GM18511 (cell line): ENCODE measurements around the gene GATB.

ENCODE experiments used
- ATAC-seq: cut with Tn5 transposase; IDR thresholded peaks from one replicate; pipeline ENCODE4 v1.9.1; 2021; ENCODE audit warnings: mild to moderate bottlenecking, moderate library complexity; ENCODE audit not compliant: unreplicated experiment

GATB gene

DNA sequence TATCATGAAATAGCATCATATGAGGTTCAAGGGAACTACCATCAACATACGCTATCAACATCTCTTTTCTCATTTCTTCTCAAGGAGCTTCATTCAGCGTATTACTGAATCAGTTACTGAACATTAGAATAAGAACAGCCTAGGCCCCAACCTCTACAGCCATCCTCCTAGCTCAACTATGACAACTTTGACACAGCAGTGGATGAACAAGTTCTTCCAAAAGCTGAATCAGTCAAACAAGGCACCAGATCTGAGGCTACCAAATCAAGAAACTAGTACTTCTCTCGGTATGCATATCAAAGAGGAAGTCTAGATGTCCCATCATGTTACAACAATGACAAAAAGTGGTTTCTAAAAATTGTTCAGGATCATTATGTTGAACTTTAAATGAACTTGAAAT, 57.4 kb downstream of the GATB start:
- ATAC-seq = no peak

DNA sequence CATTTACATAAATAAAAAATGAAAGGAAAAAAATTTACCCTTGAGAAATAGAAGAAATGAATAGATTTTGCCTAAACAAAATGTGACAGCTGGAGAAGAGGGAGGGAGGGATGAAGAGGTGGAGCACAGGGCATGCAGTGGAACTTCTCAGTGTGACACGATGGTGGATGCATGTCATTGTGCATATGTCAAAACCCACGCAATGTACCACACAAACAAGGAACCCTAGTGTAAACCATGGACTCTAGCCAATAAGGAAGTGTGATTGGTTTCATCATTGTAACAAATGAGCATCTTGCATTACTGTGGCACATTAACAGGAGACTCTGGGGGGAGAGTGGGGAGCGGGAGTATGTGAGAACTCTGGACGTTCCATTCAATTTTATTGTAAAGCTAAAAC, 58.6 kb downstream of the GATB start:
- ATAC-seq = no peak

DNA sequence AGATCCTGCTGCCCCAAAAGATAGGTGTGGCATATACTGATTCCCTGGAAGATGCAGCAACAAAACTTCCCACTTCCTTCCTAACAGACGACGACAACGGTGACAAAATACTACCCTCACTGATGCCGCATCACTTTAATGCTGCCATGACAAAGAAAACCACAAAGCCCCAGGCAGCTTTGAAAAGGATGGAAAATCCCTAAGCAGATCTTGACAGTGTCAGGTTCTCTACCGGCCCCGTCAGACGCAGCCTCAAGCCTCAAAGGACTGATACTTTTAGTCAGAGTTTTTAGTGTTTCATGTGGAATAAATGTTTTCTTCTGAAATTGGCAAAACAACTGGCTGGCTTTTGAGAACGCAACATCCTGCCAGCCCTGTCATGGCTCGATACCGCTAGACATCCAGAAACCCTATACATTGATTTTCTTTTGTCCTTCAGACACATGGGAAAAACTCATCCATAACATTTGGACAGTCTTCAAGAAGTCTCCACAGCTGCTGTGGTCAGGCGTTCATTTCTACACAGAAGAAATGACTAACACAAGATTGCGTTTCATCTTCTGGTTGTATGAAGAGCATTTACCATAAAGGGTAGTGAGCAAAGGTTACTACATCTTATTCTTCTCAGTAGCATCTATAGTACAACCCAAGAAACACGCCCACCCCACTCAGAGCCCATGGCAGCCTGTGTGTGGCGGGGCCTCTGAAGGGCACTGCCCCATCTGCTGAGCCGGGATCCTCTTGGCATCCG, 60.1 kb downstream of the GATB start:
- ATAC-seq = no peak

DNA sequence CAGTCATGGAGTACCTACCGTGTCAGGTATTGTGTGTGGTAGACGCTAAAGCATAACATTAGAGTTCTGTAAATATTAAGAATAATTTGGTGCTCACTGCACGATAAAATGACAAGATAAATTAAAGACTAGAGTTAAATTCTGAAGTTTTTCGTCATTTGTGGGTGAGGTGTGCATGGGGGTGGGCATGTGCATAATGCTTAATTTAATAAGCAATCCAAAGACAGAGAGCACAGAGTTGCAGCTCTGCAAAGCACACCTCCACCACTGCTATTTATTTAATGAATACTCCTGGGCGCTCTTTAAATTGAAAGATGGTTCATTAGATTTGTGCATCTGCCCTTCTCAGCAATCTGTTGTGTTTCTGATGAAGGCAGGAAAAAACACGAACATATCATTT, 62.6 kb downstream of the GATB start:
- ATAC-seq = no peak

DNA sequence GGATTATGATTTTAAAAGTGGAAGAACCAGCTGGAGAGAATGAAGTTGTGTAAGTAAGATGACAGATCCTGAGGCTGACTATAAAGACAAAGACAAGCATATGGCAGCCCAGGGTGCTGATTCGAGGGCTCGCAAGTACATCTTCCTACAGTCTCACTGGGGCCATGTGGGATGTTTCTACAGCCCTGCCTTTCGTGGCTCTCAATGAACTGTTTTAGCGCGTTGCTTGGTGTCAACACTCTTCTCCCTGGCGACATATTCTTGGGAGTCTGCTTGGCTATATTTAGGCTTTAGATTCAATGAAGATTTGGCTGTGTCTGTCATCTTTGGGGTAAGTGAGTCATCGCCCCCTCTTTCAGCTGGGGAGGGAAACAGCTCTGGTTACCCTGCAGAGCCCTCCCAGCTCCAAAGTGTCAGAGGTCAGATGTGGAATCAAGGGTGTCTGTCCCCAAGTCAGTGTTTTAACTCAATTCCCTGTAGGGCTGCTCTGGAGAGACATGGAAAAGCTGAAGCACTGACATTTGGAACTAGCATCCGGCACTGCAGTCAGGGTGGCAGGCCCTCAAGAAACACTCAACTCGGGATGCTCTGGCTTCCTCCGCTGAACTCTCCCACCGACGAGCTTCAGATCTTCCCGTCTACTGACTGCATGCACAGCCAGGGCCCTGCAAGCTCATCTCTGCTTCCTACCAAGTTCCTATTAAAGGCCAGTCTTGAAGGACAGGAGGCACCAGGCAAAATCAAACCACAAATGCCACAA, 65.7 kb downstream of the GATB start:
- ATAC-seq = no peak

DNA sequence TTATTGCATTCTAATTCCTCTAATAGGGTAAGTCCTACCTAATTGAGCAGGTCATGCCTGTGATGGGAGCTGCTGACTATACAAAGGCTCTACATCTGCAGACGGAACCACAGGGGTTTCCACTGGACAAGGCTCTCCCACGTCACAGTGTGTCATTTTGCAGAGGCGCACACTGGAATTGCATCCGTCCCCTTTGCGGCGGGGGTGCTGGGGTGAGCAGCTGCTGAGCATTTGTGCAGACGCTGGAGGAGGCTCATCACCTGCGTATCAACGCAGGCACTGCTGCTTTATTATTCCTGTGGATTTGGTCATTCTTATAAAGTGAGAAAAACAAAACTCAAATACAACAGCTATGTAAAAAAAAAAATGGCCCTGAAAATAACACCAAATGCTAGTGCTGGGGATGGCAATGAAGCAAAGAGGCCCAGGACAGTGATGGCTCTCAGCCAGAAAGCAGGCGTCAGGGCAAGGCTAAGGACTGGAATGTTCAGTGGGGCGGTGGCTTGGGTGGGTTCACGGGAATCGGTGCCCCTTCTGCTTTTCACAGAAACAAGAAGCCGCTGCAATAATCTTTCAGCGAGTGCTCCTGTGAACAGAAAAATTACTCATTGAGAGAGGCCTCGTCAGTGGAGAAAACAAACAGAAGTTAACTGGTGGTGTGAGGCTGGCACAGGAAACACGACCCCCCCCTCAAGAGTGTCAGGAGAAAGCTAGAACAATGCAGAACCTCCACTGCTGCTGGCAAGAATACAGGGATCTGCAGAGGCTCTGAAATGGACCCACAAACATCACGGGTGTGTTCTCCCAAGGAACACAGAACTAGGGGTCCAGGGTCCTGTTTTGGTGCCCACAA, 67.8 kb downstream of the GATB start:
- ATAC-seq = no peak

DNA sequence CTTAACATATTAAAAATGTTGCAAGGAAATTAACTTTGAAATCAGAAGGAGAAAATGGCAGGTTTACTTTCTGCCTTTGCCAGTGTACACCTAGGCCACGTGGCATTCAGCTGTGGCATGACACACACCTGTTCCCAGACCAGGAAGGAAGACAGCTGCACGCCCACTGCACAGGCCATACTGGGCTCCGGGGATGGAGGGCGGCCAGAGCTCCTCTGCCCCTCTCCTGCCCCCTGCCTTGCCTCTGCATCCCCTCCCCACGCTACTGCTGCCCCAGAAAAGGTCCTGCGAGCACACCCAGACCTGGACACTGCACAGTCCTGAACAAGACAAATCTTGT, 68.4 kb downstream of the GATB start:
- ATAC-seq = no peak

DNA sequence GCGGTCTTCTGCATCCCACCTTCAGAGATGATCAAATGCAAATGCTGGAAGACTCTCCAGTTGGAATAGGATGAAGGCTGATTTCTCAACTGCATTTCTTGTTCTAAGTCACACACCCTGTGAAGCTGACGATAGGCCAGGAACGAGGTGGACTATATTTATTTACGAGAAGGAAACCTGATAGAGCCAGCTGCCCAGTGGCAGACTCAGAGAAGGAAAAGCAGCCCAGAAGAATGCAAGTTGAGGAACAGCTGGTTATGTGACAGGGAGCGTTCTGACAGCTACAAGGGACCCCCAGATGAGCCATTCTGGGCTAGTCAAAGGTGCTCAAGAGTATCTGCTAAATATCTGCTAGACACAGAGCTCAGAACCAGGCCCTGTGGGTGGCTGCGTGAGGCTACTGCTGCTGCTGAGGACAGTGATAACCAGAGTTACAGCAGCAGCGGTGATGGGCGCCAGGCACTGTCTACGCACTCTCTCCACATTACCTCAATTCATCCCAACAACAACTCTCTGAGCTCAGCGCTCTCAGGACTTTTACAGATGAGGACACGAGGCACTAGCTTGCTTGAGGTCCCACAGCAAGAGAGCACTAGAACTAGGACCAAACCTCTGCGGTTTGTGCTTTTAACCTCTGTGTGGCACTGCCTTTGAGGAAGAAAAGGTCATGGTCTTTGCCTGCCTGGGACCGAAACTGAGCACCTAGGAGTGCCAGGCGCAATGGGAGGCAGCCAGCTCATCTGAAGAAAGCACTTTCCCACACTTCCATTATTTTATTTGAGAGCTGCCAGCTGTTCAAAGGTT, 69.0 kb downstream of the GATB start:
- no peak for ATAC-seq

DNA sequence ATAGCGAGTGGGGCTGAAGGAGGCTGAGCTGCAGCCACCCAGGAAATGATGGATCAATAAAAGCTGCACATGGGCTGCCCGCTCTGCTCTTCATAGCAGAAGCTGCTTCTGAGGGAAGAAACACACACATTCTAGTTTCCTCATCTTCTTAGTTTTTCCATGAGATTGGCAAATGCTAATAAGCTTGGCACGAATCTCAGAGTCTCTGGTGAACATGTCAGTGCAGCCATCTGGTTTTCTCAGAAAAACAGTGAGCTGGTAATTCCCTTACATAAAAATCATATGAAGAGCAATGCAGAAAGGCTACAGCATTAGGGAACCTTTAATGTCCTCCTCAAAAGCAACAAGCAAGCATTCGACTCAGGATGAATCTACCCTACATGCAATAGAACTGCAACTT, 69.9 kb downstream of the GATB start:
- ATAC-seq = no peak

DNA sequence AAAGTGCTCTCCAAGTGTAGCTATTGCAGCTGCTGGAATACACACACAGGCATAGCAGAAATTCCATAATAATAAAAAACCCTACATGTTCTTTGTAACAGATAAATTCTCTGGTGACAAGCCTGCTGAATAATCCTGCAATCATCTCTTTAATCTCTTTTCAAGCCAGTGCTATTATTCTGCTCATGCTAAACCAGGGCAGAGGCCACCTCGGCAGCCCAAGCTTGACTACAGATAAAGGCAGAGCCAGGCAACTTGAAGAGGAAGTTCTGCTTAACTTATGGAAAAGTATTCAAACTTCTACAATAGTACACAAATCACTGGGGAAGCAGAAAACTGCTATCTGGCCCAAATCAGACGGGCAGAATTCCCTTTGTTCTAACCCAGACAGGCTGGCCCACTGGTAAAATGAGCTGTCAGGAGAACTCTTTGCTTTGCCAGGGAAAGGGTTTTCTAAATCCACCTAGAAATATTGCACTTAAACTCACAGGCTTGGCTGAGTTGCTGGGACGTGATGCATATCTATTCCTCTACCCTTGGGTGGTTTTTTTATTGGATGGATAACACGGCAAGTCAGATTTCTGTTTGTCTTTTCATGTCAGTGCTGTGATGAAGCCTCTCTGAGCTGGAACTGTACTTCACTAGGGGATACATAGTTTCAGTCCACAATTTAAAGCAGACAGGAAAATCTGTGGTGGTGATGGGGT, 70.5 kb downstream of the GATB start:
- ATAC-seq = no peak

DNA sequence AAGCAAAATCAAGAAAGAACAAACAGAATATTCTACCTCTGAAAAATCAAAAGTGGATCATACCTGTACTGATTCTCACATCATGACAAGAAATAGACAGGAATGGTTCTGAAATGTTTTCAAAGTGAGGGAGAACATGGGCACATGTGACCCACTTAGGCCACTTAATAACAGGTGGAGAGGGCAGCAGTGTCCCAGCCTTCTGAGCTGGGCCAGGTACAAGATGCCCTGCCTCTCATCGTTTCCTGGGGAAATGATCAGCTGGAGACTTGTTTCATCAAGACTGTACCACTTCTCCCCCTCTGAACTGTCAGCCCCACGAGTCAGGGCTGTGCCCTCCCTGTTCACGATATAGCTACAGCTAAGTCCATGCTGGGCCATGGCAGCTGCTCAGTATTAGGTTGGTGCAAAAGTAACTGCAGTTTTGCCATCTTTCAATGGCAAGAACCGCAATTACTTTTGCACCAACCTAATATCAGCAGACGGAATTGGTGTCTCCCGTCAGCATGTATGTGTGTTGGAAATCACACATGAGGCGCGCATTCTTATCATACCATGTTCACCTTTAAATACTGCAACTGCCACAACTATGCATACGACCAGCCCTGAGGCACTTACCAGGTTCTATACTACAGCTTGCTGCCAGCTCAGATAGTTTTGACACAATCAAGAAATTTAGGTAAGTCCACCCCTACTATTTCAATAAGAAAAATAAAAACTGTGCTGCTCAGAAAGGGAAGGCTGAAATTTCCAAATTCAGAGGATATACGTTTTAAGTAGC, 71.4 kb downstream of the GATB start:
- ATAC-seq = no peak

DNA sequence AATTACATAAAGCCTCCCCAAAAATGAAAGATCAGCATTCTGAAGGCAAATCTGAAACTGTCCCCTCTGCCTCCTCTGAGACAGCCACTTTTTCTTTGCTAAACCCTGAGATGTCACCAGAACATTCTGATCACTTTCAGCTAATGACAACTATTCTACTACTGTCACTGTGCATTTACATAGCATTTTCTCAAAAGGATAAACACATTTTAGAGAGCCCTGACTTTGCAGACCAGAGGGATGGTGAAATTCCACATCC, 72.1 kb downstream of the GATB start:
- no peak for ATAC-seq

DNA sequence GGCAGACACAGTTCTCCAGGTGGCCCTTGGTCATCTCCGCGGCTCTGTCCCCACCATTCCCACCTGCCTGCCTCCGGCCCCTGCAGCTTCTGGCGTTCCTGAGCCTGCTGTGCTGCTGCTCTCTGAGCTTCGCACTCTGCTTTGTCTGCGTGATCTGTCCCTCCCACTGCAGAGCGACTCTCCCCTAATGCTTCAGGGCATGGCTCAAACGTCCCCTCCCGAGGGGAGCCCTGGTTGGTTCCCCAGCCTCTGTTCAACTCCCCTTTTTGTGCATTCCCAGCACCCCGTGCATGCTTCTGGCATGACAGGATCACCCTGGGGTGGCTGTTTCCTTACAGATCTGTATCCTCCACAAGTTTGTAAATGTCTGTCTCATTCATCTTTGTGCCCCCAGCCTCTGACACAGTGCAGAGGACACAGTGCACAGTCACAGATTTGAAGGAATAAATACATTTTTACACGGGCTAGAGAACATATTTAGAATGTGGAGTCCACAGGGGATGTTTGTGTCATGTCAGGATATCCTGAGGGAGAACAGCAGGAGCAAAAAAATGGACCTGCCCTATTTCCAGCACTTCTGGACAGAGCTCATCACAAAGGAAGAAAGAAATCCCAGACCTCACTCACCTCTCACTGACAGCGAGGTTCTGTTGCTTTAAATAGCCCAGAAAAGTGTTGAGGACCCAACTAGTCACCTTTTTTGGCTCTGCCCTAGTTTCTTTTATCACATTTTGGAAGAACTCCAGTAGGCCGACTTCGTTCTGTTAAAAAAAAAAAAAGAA, 72.6 kb downstream of the GATB start:
- no peak for ATAC-seq

DNA sequence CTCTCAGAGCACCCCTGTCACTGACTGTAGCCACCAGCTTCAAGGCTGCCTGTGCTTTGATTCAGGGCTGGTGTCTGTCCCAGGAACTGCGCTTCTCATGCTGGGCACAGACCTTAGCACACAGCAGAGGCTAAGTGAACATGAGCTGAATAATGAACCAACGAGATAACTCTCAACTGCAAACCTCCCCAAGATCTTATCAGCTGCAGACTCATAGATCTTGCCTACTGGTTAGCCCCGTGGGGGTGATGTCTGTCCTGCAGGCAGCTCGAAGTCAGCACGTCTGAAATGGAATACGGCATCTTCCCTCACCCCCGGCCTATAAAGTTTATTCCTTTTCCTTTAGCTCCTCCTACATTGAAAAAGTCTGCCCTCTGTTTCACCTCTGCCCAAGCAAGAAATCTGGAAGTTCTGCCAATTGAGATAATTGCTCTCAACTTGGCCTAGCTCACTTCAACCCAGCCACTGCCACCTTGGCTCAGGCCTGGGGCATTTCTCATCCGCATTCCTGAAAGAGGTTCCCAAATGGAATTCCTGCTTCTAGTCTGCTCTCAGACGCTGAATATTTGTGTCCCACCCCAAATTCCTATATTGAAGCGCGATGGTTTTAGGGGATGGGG, 73.7 kb downstream of the GATB start:
- ATAC-seq = no peak

DNA sequence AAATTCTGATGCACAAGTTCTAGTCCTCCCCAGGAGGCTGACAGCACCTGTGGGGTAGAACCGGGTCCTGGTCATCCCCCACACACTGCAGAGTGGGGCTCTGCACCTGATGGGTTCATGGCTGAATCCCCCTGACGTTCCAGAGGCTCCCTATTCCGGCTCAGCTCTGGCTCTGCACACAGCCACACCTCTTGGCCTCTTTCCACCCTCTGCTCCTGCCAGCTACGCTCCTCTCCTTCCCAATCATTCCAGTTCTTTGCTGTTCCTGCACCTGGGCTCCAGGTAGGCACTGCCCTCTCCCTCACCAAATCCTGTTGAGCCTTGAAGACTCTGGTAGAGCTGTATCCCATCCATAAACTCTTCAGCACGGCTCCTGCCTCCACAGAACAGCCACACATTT, 75.5 kb downstream of the GATB start:
- no peak for ATAC-seq

DNA sequence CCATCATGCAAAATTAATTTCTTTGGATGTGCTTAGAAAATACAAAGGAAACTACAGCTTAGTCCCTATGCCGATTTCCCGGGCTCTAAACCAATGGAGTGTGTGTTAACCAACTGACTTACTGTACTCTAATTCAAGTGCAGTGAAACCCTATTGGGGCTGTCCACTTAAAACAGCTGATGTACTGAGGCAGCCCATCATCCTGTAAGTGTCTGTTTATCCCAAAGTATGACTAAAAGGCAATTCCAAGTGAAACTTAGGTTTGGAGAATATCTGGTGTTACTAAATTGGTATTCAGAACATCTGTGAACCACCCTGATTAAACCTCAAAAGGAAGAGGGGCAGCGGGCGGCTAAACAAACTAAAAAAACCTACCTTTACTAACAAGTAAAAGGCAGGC, 79.7 kb downstream of the GATB start:
- ATAC-seq = no peak

DNA sequence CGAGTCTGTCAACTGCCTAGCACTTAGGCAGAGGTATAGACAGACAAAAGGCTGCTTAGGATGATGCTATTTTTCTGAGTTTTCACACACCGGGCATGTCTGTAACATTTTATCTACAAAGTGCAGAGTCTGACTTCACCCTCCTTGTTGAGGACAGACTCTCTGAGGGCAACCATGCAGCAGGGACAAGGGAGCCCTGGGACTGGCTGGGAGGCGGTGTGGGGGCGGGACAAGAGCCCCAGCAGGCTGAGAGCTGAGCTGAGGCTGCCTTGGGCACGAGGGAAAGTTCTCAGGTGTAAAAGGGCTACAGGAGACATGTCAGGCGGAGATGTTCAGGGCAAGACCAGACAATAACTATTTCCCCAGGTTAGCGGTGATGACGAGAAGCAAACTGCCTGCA, 81.6 kb downstream of the GATB start:
- no peak for ATAC-seq

DNA sequence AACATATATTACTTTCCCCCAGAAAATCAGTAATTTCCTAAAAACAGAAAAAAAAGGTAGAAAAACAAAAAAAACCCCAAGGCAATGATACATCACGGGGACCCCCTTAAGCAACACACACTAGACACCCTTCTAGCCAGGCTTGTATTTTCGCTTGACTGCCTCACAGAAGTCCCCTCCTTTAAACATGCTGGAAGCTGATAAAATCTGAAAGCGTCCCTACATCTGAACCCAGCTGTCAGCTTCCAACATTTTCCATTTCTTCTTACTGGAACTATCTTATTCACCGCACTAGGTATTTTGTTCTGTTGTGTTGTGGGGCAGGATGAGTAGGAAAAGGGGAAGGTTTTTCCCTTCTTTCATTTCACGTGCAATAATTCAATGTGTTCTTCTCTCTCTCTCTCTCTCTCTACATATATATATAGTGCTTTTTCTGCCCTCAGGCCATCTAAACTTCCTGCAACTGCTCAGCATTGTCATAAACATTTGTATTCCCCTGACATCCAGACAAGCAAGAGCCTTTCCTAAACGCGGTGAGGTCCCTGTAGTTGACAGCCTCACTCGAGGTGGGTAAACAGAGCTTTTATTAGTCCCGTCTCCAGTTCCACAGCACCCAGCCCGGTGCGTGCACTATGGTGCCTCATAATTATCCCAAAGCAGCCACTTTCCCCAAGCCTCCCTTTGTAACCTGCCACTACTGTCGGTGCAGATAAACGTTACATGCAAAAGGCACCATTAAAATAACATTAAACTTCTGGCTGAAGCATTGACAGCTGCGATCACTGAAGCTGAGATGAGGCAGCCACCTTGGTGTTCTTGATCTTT, 82.5 kb downstream of the GATB start:
- no peak for ATAC-seq
